HG02642 (cell line): ENCODE results near the gene GAR1.
"Not testable (repeated sequence)": the region's sequence is repeated elsewhere in the genome, so short reads cannot be mapped to it uniquely, and the experiment has no call there.

Source experiments
- ATAC-seq: cut with Tn5 transposase; IDR thresholded peaks from one replicate; pipeline ENCODE4 v1.9.1; 2021; ENCODE audit warnings: mild to moderate bottlenecking; ENCODE audit not compliant: unreplicated experiment, poor library complexity

The GAR1 gene

GRCh38 chr4:109815151-109816081 lies at the start of gene GAR1:
Gene GAR1, plus strand, starts transcription at chr4:109815762. Its CDS starts 403 bp downstream, at chr4:109816165.
- ATAC-seq: peak; percentile 100

- not testable (repeated sequence) for ATAC-seq
Measured at GRCh38 chr4:109782092-109782491, 33.5 kb upstream of the GAR1 start.

GRCh38 chr4:109786846-109787245 lies 28.7 kb upstream of the GAR1 start:
- no peak for ATAC-seq

- no peak for ATAC-seq
Measured at GRCh38 chr4:109787807-109788206, 27.8 kb upstream of the GAR1 start.

- no peak for ATAC-seq
Measured at GRCh38 chr4:109795059-109795458, 20.5 kb upstream of the GAR1 start.

GRCh38 chr4:109798866-109799265 lies 16.7 kb upstream of the GAR1 start:
- peak; percentile 54 for ATAC-seq

GRCh38 chr4:109801099-109801789 lies 14.3 kb upstream of the GAR1 start:
- ATAC-seq: no peak

GRCh38 chr4:109801895-109802319 lies 13.7 kb upstream of the GAR1 start, which contains the start of gene CFI:
Gene CFI, minus strand, starts transcription at chr4:109801999. Its CDS starts 28 bp downstream, at chr4:109801971.
- no peak for ATAC-seq

- ATAC-seq: peak; percentile 69
Measured at GRCh38 chr4:109803924-109804571, 11.5 kb upstream of the GAR1 start.

- ATAC-seq: no peak
Measured at GRCh38 chr4:109809655-109810054, 5.9 kb upstream of the GAR1 start.

- no peak for ATAC-seq
Measured at GRCh38 chr4:109810552-109811387, 4.8 kb upstream of the GAR1 start.

- no peak for ATAC-seq
Measured at GRCh38 chr4:109811707-109812106, 3.9 kb upstream of the GAR1 start.

GRCh38 chr4:109816082-109816442 lies 500 bp downstream of the GAR1 start:
- no peak for ATAC-seq

- no peak for ATAC-seq
Measured at GRCh38 chr4:109816894-109817293, 1.3 kb downstream of the GAR1 start.

GRCh38 chr4:109818268-109818667 lies 2.7 kb downstream of the GAR1 start:
- ATAC-seq: no peak

- ATAC-seq: no peak
Measured at GRCh38 chr4:109820563-109820962, 5.0 kb downstream of the GAR1 start.

GRCh38 chr4:109821185-109821584 lies 5.6 kb downstream of the GAR1 start:
- ATAC-seq: no peak

- ATAC-seq: no peak
Measured at GRCh38 chr4:109826719-109827118, 11.2 kb downstream of the GAR1 start.

GRCh38 chr4:109827672-109828071 lies 12.1 kb downstream of the GAR1 start, which contains the start of gene RRH:
Gene RRH, plus strand, starts transcription at chr4:109827972. Its CDS starts 56 bp downstream, at chr4:109828028.
- ATAC-seq: no peak

GRCh38 chr4:109833756-109834155 lies 18.2 kb downstream of the GAR1 start:
- ATAC-seq: no peak
